Measurements from ENCODE around the gene BRWD1.
"Not testable (repeated sequence)": the region's sequence is repeated elsewhere in the genome, so short reads cannot be mapped to it uniquely, and the experiment has no call there.

Gene BRWD1

GRCh38 chr21:39281207-39281606, 32.2 kb downstream of the BRWD1 start:
- DNase-seq: no peak

GRCh38 chr21:39269620-39270019, 43.8 kb downstream of the BRWD1 start:
- DNase-seq: no peak

- no peak for DNase-seq
Measured at GRCh38 chr21:39265603-39266002, 47.8 kb downstream of the BRWD1 start.

- no peak for DNase-seq
Measured at GRCh38 chr21:39263372-39263771, 50.1 kb downstream of the BRWD1 start.

- DNase-seq: no peak
Measured at GRCh38 chr21:39258207-39258606, 55.2 kb downstream of the BRWD1 start.

GRCh38 chr21:39251326-39251725, 62.1 kb downstream of the BRWD1 start:
- DNase-seq: no peak

GRCh38 chr21:39238275-39238674, 75.2 kb downstream of the BRWD1 start:
- DNase-seq: no peak

GRCh38 chr21:39232861-39233291, 80.6 kb downstream of the BRWD1 start:
- DNase-seq: no peak

- no peak for DNase-seq
Measured at GRCh38 chr21:39224930-39225329, 88.5 kb downstream of the BRWD1 start.

- no peak for DNase-seq
Measured at GRCh38 chr21:39221997-39222486, 91.4 kb downstream of the BRWD1 start.

- DNase-seq: no peak
Measured at GRCh38 chr21:39221282-39221996, 92.0 kb downstream of the BRWD1 start.

- DNase-seq: not testable (repeated sequence)
Measured at GRCh38 chr21:39220875-39221274, 92.6 kb downstream of the BRWD1 start.

- no peak for DNase-seq
Measured at GRCh38 chr21:39220150-39220549, 93.3 kb downstream of the BRWD1 start.

- DNase-seq: no peak
Measured at GRCh38 chr21:39218082-39218409, 95.4 kb downstream of the BRWD1 start.

- no peak for DNase-seq
Measured at GRCh38 chr21:39217356-39218081, 95.9 kb downstream of the BRWD1 start.

- DNase-seq: no peak
Measured at GRCh38 chr21:39216290-39216689, 97.1 kb downstream of the BRWD1 start.

GRCh38 chr21:39215078-39215477, 98.4 kb downstream of the BRWD1 start:
- DNase-seq: no peak

GRCh38 chr21:39209334-39209688, 104.1 kb downstream of the BRWD1 start:
- DNase-seq: no peak

- no peak for DNase-seq
Measured at GRCh38 chr21:39208624-39209333, 104.7 kb downstream of the BRWD1 start.

- no peak for DNase-seq
Measured at GRCh38 chr21:39204134-39204533, 109.3 kb downstream of the BRWD1 start.

- DNase-seq: no peak
Measured at GRCh38 chr21:39198800-39199199, 114.6 kb downstream of the BRWD1 start.

GRCh38 chr21:39197448-39198233, 115.8 kb downstream of the BRWD1 start:
- no peak for DNase-seq

- no peak for DNase-seq
Measured at GRCh38 chr21:39196838-39197237, 116.6 kb downstream of the BRWD1 start.
